ENCODE data around the gene ZNF22. TPM values are rescaled to one million over a fixed set of nuclear protein-coding genes. Genes with fewer than 3 reads are reported as not detected.

The ZNF22 gene
- total and polyA plus RNA-seq, 2 of the 8 experiments (the other 6 are each of a cell fraction or from before 2014, with no cell fraction given) = 18.2 to 45.2 TPM

- Histone ChIP-seq H3K18ac (ENCODE audit: extremely low read depth, low read length) (no peak overlapping the region), H3K79me1 (ENCODE audit: low read depth, low read length) (no peaks in the 10 kb centered on the region), H2BK5ac (ENCODE audit: low read depth, low read length) (no peak overlapping the region), H4K91ac (replicated peaks; ENCODE audit: insufficient read length, low read length) (no peak overlapping the region), H4K8ac (ENCODE audit: extremely low read depth, insufficient read depth, low read length) (no peak overlapping the region), H2BK20ac (ENCODE audit: low read length) (no peak overlapping the region), H3K56ac (replicated peaks; ENCODE audit: insufficient read length, low read depth, low read length) (no peak overlapping the region), H2BK120ac (replicated peaks; ENCODE audit: low read depth, low read length) (no peak overlapping the region), H3K23ac (ENCODE audit: insufficient read length) (no peak overlapping the region), H3K4me3 (ENCODE audit: extremely low read depth in 1 of 4, insufficient read depth in 2 of 4, low read depth in 3 of 4, low read length in 4 of 4) (no peak overlapping the region), H4K20me1 (replicated peaks in 1 of 2; ENCODE audit: control insufficient read depth in 1 of 2, insufficient read depth in 2 of 2, low read length in 2 of 2) (peaks cover 0 to 7% of the 10 kb centered on the region in 2 experiments), H3K23me2 (ENCODE audit: low read depth, low read length) (peaks cover 2% of the 10 kb centered on the region; the same call in 1 of the 2 replicates), H2AK5ac (ENCODE audit: low read depth, low read length) (no peak overlapping the region), H3K79me2 (ENCODE audit: control insufficient read depth in 1 of 2, insufficient read depth in 2 of 2, low read length in 2 of 2) (peaks cover 0 to 17% of the 10 kb centered on the region in 2 experiments; a peak in 3 of 4 replicates), H3K27me3 (replicated peaks in 1 of 4; ENCODE audit: control insufficient read depth in 3 of 4, extremely low read depth in 1 of 4, insufficient read depth in 3 of 4, low read length in 3 of 4) (no peaks in the 10 kb centered on the region; a peak in 1 of 7 replicates), H3K4me1 (replicated peaks in 1 of 4; ENCODE audit: control insufficient read depth in 3 of 4, insufficient read depth in 4 of 4, low read length in 3 of 4) (no peaks in the 10 kb centered on the region; a peak in 1 of 7 replicates), H3K36me3 (ENCODE audit: control insufficient read depth in 2 of 4, insufficient read depth in 4 of 4, low read length in 3 of 4) (peaks cover 2 to 18% (median 11%) of the 10 kb centered on the region in 4 experiments; a peak in 7 of 8 replicates), H3K9me3 (ENCODE audit: insufficient read depth in 2 of 2, low read depth in 1 of 2, low read length in 1 of 2) (no peaks in the 10 kb centered on the region), H3K14ac (ENCODE audit: insufficient read length) (no peak overlapping the region), H2AFZ (ENCODE audit: low read length) (no peak overlapping the region), H3K4ac (replicated peaks; ENCODE audit: insufficient read length, low read depth, low read length) (no peak overlapping the region), H3K4me2 (ENCODE audit: insufficient read depth in 1 of 2, low read depth in 2 of 2, low read length in 2 of 2) (no peak overlapping the region), H4K5ac (ENCODE audit: insufficient read length, low read depth, low read length) (no peak overlapping the region), H3K27ac (ENCODE audit: low read depth, low read length) (no peak overlapping the region), H2BK12ac (ENCODE audit: low read depth, low read length) (no peak overlapping the region), H3K9ac (replicated peaks in 1 of 4; ENCODE audit: extremely low read depth in 1 of 4, low read depth in 3 of 4, low read length in 3 of 4) (no peak overlapping the region), H2BK15ac (ENCODE audit: low read length) (no peak overlapping the region)
- CTCF ChIA-PET (ENCODE audit: partially characterized antibody) = interaction anchor here (0.6 to 2.1 kb wide), 3 partner anchors 37 to 73 kb away, joined by 3 to 9 read pairs (median 3); no protein-coding TSS in a partner anchor
- WGBS, 2 experiments (ENCODE audit: extremely low coverage in 1 of 2, insufficient coverage in 1 of 2, insufficient read length in 1 of 2, insufficient replicate concordance in 2 of 2, low coverage in 1 of 2, low lambda C conversion rate in 2 of 2, missing lambda C conversion rate in 1 of 2) = 85% methylated on average over 1 of the region's 3 CpGs; no CpG with 5 or more reads in 1 of the 2 experiments
- no peak for DNase-seq (ENCODE audit: low read depth in 1 of 2, low spot score in 2 of 2)
- POLR2A ChIA-PET (ENCODE audit: partially characterized antibody) = no interaction called here
- FAIRE-seq = no peak
- TF ChIP-seq POLR2AphosphoS5 (IDR thresholded peaks at IDR 0.05; ENCODE audit: low read depth, low read length) (no peak), TEAD4 (IDR thresholded peaks at IDR 0.05; ENCODE audit: low read depth, low read length) (no peak), TAF7 (optimal IDR thresholded peaks at IDR 0.05; ENCODE audit: borderline replicate concordance, low read depth, low read length) (no peak), ATF2 (IDR thresholded peaks at IDR 0.05; ENCODE audit: low read length) (no peak), EP300 (IDR thresholded peaks at IDR 0.05; ENCODE audit: borderline replicate concordance in 1 of 2, low read depth in 2 of 2, low read length in 2 of 2) (no peak), SP4 (IDR thresholded peaks at IDR 0.05; ENCODE audit: low read length) (no peak), KDM1A (IDR thresholded peaks at IDR 0.05; ENCODE audit: borderline replicate concordance, low read length) (no peak), CBX8 (IDR thresholded peaks at IDR 0.05; ENCODE audit: borderline replicate concordance, low read depth, low read length) (no peak), SAP30 (IDR thresholded peaks at IDR 0.05; ENCODE audit: insufficient read depth, insufficient replicate concordance, low read length) (no peak), SIN3A (conservative IDR thresholded peaks at IDR 0.05 in 1 of 2, IDR thresholded peaks at IDR 0.05 in 1 of 2; ENCODE audit: low read depth in 1 of 2, low read length in 2 of 2) (no peak)
Measured at GRCh38 chr10:45006276-45007030, 5.7 kb downstream of the ZNF22 start.
